Measurements from ENCODE around the gene CKAP4. TPM values are rescaled to one million over a fixed set of nuclear protein-coding genes. Genes with fewer than 3 reads are reported as not detected.

Gene CKAP4
- total and polyA plus RNA-seq, 2 of the 13 experiments (the other 11 are each of a cell fraction or from before 2014, with no cell fraction given), result 39.2 to 70.2 TPM

DNA sequence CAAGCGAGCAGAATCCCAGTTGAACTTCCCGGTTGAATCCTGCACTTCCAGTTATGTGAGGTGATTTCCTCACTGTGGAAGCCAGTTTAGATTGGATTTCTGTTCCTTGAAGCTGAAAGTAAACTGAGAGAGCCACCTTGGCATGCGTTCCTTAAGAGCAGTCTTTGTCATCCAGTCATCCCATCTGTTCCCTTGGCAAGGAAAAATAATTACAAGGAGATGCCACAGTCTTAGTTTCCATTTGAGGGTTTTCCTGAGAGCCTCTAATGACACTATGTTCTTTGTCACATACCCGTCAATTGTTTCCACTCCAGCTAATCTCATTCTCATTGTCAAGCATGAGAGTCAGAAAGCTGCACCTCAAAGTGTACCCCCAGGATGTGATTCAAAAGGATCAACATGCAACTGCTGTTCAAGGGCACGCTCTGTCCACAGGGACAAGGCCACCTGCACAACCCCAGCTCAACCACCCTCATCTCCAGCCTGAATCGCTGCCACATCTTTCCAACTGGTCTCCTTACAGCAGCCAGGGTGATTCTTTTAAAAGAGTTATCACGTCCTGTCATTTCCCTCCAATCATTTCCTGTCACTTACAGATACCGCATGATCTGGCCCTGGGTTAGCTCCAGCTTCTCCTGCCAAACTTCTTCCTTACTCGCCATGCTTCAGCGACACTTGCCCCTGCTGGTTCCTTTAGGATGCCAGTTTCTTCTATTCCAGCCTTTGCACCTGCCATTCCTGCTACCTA, 36.7 kb upstream of the CKAP4 start (continued):
- peak; percentile 62 for TF ChIP-seq FOXK2 (IDR thresholded peaks at IDR 0.05)
- no peak for TF ChIP-seq MTF2 (CRISPR knock-in tag; IDR thresholded peaks at IDR 0.05; ENCODE audit: borderline replicate concordance)
- TF ChIP-seq SP1 (IDR thresholded peaks at IDR 0.05), result no peak
- 0 out of 2 replicates have a peak, but pooled peaks have one; percentile 28 for TF ChIP-seq SP1 (CRISPR knock-in tag; IDR thresholded peaks at IDR 0.05)
- TF ChIP-seq CENPX (CRISPR knock-in tag; IDR thresholded peaks at IDR 0.05), result no peak
- 0 out of 2 replicates have a peak, but pooled peaks have one; percentile 62 for TF ChIP-seq KDM2A (CRISPR knock-in tag; IDR thresholded peaks at IDR 0.05; ENCODE audit: borderline replicate concordance, low read depth)
- no peak for TF ChIP-seq SNAI1 (CRISPR knock-in tag; IDR thresholded peaks at IDR 0.05; ENCODE audit: borderline replicate concordance)
- TF ChIP-seq ZNF674 (CRISPR knock-in tag; IDR thresholded peaks at IDR 0.05; ENCODE audit: low read depth), result no peak
- TF ChIP-seq, protein P1, sequence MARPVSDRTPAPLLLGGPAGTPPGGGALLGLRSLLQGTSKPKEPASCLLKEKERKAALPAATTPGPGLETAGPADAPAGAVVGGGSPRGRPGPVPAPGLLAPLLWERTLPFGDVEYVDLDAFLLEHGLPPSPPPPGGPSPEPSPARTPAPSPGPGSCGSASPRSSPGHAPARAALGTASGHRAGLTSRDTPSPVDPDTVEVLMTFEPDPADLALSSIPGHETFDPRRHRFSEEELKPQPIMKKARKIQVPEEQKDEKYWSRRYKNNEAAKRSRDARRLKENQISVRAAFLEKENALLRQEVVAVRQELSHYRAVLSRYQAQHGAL (CRISPR knock-in tag; IDR thresholded peaks at IDR 0.05; ENCODE audit: not compliant biosample characterization), result no peak
- TF ChIP-seq SSRP1 (CRISPR knock-in tag; IDR thresholded peaks at IDR 0.05), result no peak
- peak; percentile 68; the same call in 1 of the 2 replicates for TF ChIP-seq ZNF703 (CRISPR knock-in tag; IDR thresholded peaks at IDR 0.05; ENCODE audit: borderline replicate concordance)
- TF ChIP-seq TAF15 (IDR thresholded peaks at IDR 0.05; ENCODE audit: low read depth, low read length, poor library complexity, severe bottlenecking), result no peak
- TF ChIP-seq SP140L (CRISPR knock-in tag; IDR thresholded peaks at IDR 0.05; ENCODE audit: borderline replicate concordance), result no peak; the same call in 1 of the 2 replicates
- TF ChIP-seq, protein P2, sequence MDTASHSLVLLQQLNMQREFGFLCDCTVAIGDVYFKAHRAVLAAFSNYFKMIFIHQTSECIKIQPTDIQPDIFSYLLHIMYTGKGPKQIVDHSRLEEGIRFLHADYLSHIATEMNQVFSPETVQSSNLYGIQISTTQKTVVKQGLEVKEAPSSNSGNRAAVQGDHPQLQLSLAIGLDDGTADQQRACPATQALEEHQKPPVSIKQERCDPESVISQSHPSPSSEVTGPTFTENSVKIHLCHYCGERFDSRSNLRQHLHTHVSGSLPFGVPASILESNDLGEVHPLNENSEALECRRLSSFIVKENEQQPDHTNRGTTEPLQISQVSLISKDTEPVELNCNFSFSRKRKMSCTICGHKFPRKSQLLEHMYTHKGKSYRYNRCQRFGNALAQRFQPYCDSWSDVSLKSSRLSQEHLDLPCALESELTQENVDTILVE (CRISPR knock-in tag; IDR thresholded peaks at IDR 0.05), result 0 out of 2 replicates have a peak, but pooled peaks have one; percentile 22
- TF ChIP-seq ZBTB21 (CRISPR knock-in tag; IDR thresholded peaks at IDR 0.05), result peak; percentile 49; the same call in 1 of the 2 replicates
- peak; percentile 79 for TF ChIP-seq CREM (IDR thresholded peaks at IDR 0.05)
- no peak for TF ChIP-seq CREM (CRISPR knock-in tag; IDR thresholded peaks at IDR 0.05)
- no peak for TF ChIP-seq ZEB1 (IDR thresholded peaks at IDR 0.05; ENCODE audit: insufficient replicate concordance, low read depth)
- TF ChIP-seq GTF2F1 (IDR thresholded peaks at IDR 0.05; ENCODE audit: low read length), result no peak
- TF ChIP-seq, protein P3, sequence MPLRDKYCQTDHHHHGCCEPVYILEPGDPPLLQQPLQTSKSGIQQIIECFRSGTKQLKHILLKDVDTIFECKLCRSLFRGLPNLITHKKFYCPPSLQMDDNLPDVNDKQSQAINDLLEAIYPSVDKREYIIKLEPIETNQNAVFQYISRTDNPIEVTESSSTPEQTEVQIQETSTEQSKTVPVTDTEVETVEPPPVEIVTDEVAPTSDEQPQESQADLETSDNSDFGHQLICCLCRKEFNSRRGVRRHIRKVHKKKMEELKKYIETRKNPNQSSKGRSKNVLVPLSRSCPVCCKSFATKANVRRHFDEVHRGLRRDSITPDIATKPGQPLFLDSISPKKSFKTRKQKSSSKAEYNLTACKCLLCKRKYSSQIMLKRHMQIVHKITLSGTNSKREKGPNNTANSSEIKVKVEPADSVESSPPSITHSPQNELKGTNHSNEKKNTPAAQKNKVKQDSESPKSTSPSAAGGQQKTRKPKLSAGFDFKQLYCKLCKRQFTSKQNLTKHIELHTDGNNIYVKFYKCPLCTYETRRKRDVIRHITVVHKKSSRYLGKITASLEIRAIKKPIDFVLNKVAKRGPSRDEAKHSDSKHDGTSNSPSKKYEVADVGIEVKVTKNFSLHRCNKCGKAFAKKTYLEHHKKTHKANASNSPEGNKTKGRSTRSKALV (CRISPR knock-in tag; IDR thresholded peaks at IDR 0.05), result no peak
- TF ChIP-seq ZNF547 (CRISPR knock-in tag; IDR thresholded peaks at IDR 0.05), result no peak
- no peak for TF ChIP-seq MAFK (conservative IDR thresholded peaks at IDR 0.05 in 1 of 2, IDR thresholded peaks at IDR 0.05 in 1 of 2; ENCODE audit: low read length in 2 of 2)
- peak; percentile 97 for TF ChIP-seq DPF2 (CRISPR knock-in tag; IDR thresholded peaks at IDR 0.05; ENCODE audit: borderline replicate concordance, low read depth)
- TF ChIP-seq KLF16 (CRISPR knock-in tag; IDR thresholded peaks at IDR 0.05), result peak in 1 of 2 experiments; percentile 74; a peak in 2 of 4 replicates
- peak; percentile 97 for TF ChIP-seq RARA (CRISPR knock-in tag; IDR thresholded peaks at IDR 0.05)
- no peak for TF ChIP-seq SAFB2 (CRISPR knock-in tag; IDR thresholded peaks at IDR 0.05; ENCODE audit: borderline replicate concordance, low read depth)
- peak; percentile 98 for TF ChIP-seq MED1 (CRISPR knock-in tag; IDR thresholded peaks at IDR 0.05)
- TF ChIP-seq BRD4 (CRISPR knock-in tag; IDR thresholded peaks at IDR 0.05), result peak; percentile 77; the same call in 1 of the 2 replicates

All from HepG2 (cell line).